Colonic mucosa (tissue), 4 donors: ENCODE data around the gene SMPD3. TPM values are rescaled to one million over a fixed set of nuclear protein-coding genes. Genes with fewer than 3 reads are reported as not detected.

Source experiments
- DNase-seq: peaks from one replicate; pipeline ENCODE4 v3.0.0-alpha.2; 2020
- H3K27ac ChIP-seq: fragments of 200-600 bp; one replicate; pipeline ENCODE4 v1.8.0; 2021
- H3K27me3 ChIP-seq: fragments of 200-600 bp; one replicate; pipeline ENCODE4 v1.8.0; 2021
- H3K36me3 ChIP-seq: fragments of 200-600 bp; one replicate; pipeline ENCODE4 v1.8.0; 2021
- H3K4me1 ChIP-seq: fragments of 200-600 bp; one replicate; pipeline ENCODE4 v1.8.0; 2021; ENCODE audit warnings: mild to moderate bottlenecking
- H3K4me3 ChIP-seq: fragments of 200-600 bp; one replicate; pipeline ENCODE4 v1.8.0; 2021
- H3K9ac ChIP-seq, 2 donors: one replicate each; pipeline ENCODE4 v1.7.0; 2013; ENCODE audit warnings: control low read depth in 2 of 2, low read depth in 2 of 2, low read length in 2 of 2
- H3K9me3 ChIP-seq: fragments of 200-600 bp; one replicate; pipeline ENCODE4 v1.8.0; 2021
- intact Hi-C: fragments of 100-400 bp; cut with DNase I; formaldehyde crosslinking; loops from one replicate; pipeline ENCODE4 v1.14.1; 2022
- total RNA-seq, 2 donors: library from RNA; stranded (reverse); fragmentation: NEBNext Ultra II Directional in 1 of 2; extraction: Animal tissue kit (Norgen Biotek cat#: 25700) in 1 of 2; gene quantifications; one replicate each; pipeline ENCODE4 v1.2.1, GENCODE V29; 2021
- TF ChIP-seq, protein P1 (sequence below): fragments of 200-600 bp; IDR thresholded peaks from one replicate; pipeline ENCODE4 v1.8.0; 2022; ENCODE audit warnings: antibody characterized with exemption, mild to moderate bottlenecking
- donor health status: healthy.
- donor health status: DM: no; HTN: no; CAD: no.
- donor health status: DM: no; HTN: no; CAD: no.

Gene SMPD3
- total RNA-seq, 2 donors from 2014 or later = 71.1 to 76.5 TPM

DNA sequence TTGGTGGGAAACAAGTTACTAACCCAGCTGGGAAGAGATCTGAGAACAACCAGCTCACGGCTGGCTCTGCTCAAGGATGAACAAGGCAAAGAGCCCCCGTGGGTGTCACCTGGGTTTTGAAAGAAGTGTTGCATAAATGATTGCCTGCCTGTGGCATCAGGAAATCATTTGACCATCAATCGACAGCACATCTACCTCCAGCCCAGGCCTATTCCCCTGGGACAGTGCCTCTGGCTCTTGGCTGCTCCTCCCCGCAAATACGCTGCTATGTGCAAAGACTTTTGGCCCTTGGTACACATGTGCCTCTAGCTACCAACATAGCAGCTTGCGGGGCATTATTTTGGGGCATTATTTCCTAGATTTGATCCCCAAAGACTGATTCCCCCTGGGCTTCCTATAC, 39.4 kb upstream of the SMPD3 start:
- intact Hi-C loops = no loop called here
- Histone ChIP-seq H3K4me1 (peaks cover 8% of the 10 kb centered on the region), H3K9ac (no peak overlapping the region), H3K36me3 (no peaks in the 10 kb centered on the region), H3K27me3 (no peaks in the 10 kb centered on the region), H3K9me3 (no peaks in the 10 kb centered on the region), H3K27ac (no peak overlapping the region), H3K4me3 (no peak overlapping the region)
- TF ChIP-seq, protein P1, sequence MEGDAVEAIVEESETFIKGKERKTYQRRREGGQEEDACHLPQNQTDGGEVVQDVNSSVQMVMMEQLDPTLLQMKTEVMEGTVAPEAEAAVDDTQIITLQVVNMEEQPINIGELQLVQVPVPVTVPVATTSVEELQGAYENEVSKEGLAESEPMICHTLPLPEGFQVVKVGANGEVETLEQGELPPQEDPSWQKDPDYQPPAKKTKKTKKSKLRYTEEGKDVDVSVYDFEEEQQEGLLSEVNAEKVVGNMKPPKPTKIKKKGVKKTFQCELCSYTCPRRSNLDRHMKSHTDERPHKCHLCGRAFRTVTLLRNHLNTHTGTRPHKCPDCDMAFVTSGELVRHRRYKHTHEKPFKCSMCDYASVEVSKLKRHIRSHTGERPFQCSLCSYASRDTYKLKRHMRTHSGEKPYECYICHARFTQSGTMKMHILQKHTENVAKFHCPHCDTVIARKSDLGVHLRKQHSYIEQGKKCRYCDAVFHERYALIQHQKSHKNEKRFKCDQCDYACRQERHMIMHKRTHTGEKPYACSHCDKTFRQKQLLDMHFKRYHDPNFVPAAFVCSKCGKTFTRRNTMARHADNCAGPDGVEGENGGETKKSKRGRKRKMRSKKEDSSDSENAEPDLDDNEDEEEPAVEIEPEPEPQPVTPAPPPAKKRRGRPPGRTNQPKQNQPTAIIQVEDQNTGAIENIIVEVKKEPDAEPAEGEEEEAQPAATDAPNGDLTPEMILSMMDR = no peak
- DNase-seq = no peak

DNA sequence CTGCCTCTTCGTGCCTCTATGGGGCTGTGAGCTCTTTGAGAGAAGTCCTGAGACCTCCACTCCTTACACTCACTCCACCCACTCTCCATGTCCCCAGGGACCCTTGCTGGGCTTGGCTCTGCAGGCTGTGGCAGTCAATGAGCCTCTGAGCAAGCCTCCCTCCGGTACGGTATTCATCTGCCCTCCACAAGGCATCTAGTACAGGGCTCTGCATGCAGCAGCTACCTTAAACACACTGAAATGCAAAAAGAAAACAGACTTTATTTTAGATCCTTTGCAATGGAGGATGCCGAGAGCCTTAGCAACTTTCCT, 38.9 kb upstream of the SMPD3 start:
- H3K36me3 ChIP-seq = no peaks in the 10 kb centered on the region
- DNase-seq = no peak
- TF ChIP-seq, protein P1 = no peak
- H3K27ac ChIP-seq = peak overlapping the region; percentile 63
- no peaks in the 10 kb centered on the region for H3K27me3 ChIP-seq
- no peak overlapping the region for H3K4me3 ChIP-seq
- no peaks in the 10 kb centered on the region for H3K9me3 ChIP-seq
- intact Hi-C loops = no loop called here
- no peak overlapping the region for H3K9ac ChIP-seq
- peaks cover 8% of the 10 kb centered on the region for H3K4me1 ChIP-seq

DNA sequence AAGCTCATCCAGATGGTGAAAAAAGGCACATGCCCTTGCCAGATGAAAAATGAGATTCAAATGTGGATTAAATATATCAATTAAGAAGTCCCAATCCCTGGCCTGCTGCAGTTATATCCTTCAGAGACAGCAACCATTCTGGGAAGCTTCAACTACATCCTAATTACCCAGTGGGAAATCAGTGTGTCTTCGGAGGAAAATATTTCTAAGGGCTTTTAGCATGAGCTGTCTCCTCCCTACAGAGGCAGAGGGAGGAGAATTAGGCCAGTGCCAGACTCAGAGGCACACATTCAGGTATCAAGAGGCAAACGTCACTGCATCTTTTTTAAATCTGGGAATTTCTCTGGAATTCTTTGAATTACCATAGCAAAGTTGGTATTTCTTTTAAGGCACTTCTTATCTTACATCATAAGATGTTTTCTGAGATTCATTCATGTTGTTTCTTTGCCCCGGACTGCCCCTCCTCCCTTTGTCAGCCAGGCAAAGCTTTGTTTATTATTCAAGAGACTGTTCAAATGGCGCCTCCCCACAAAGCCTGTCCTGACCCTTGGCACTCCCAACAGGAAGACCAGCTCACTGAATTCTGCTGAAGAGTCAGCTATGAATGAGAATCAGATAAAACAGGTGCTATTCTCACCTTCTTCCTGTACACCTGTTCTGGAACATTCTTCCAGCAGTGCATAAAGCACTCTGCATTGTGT, 38.3 kb upstream of the SMPD3 start:
- TF ChIP-seq, protein P1 = no peak
- Histone ChIP-seq H3K4me1 (peaks cover 8% of the 10 kb centered on the region), H3K27ac (peak overlapping the region; percentile 63), H3K36me3 (no peaks in the 10 kb centered on the region), H3K27me3 (no peaks in the 10 kb centered on the region), H3K9me3 (no peaks in the 10 kb centered on the region), H3K4me3 (no peak overlapping the region), H3K9ac (no peak overlapping the region)
- peak; percentile 68 for DNase-seq
- intact Hi-C loops = no loop called here

DNA sequence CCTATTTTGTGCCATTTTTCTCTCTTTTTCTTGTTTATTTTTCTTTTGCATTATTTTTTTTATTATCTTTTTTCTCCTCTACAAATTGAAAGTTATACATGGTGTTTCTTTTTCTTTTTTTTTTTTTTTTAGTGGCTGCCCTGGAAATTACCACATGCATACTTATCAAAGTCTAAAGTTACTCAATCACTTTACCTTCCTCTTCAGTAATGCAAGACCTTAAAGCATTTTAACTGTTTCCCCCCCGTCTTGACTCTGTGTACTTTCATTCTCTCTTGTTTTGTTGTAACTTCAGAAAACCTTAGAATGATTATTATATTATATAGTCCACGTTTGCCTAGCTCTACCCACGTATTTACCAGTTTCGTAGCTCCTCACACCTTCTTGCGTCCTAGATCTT, 33.3 kb upstream of the SMPD3 start:
- peaks cover 1% of the 10 kb centered on the region for H3K4me1 ChIP-seq
- intact Hi-C loops = no loop called here
- no peak for DNase-seq

DNA sequence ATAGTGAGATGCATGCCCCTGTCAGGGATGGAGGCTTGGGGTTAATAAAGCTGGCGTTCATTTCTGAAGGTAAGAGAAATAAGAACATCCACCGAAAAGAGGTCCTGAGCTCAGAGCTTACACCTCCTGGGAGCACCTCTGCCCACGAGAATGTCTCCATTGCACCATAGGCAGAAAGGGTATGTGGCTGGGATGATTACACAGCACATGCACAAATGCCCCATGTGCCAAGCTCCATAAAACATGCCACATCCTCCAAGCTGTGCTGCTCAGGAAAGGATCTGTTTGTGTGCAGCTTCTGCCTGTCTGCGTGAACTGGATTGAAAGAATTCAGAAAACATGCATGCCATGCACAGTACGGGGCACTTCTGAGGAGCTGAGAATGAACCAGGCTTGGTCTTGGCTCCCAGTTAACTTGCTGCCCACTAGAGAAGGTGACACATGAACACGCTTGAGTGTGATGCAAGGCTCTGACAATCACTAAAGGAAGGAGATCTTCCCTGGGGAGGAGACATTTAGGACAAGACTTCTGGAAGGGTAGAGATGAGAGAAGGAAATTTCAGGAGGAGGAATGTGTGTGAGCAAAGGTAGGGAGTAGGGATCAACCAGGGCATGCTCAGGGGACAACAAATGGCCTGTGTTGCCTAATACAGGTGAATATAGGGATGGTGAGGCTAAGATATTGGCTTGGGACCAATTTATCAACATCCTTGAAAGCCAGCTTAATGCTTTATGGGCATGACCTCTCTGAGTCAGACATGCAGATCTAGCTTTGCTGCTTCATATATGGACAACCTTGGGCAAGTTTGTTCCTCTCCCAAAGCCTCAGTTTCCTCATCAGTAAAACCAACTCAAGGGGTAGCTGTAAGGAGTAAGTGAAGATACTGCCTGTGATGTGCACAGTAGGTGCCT, 32.0 kb upstream of the SMPD3 start:
- TF ChIP-seq, protein P1 = no peak
- Histone ChIP-seq H3K27me3 (no peaks in the 10 kb centered on the region), H3K9me3 (no peaks in the 10 kb centered on the region), H3K4me1 (no peaks in the 10 kb centered on the region), H3K36me3 (no peaks in the 10 kb centered on the region), H3K27ac (no peak overlapping the region), H3K4me3 (no peak overlapping the region), H3K9ac (no peak overlapping the region)
- intact Hi-C loops = no loop called here
- no peak for DNase-seq

More for the DNA sequence above, 33.3 kb upstream of the SMPD3 start:
- Histone ChIP-seq H3K9me3 (no peaks in the 10 kb centered on the region), H3K36me3 (no peaks in the 10 kb centered on the region), H3K9ac (no peak overlapping the region), H3K27me3 (no peaks in the 10 kb centered on the region), H3K27ac (no peak overlapping the region), H3K4me3 (no peak overlapping the region)
- TF ChIP-seq, protein P1 = no peak
